DMS 273 (cell line): ENCODE results near the gene MAP2K5.

Source experiments
- DNase-seq: peaks from one replicate; lab custom pipeline; 2025; ENCODE audit not compliant: unreplicated experiment; lab: John Stamatoyannopoulos, UW

Gene MAP2K5

GRCh38 chr15:67777773-67778172 lies 235.3 kb downstream of the MAP2K5 start:
- no peak for DNase-seq

GRCh38 chr15:67778968-67779548 lies 236.6 kb downstream of the MAP2K5 start:
- DNase-seq, result no peak

GRCh38 chr15:67779549-67780111 lies 237.1 kb downstream of the MAP2K5 start:
- no peak for DNase-seq

- no peak for DNase-seq
Measured at GRCh38 chr15:67781061-67781460, 238.6 kb downstream of the MAP2K5 start.

GRCh38 chr15:67781907-67782690 lies 239.6 kb downstream of the MAP2K5 start:
- DNase-seq, result no peak

- DNase-seq, result no peak
Measured at GRCh38 chr15:67782691-67782991, 240.1 kb downstream of the MAP2K5 start.

- DNase-seq, result peak; percentile 67
Measured at GRCh38 chr15:67783303-67783702, 240.8 kb downstream of the MAP2K5 start.

GRCh38 chr15:67784090-67784781 lies 241.7 kb downstream of the MAP2K5 start:
- peak; percentile 15 for DNase-seq

- no peak for DNase-seq
Measured at GRCh38 chr15:67784856-67785430, 242.4 kb downstream of the MAP2K5 start.

GRCh38 chr15:67785431-67785830 lies 242.9 kb downstream of the MAP2K5 start:
- no peak for DNase-seq

- DNase-seq, result no peak
Measured at GRCh38 chr15:67786646-67787045, 244.1 kb downstream of the MAP2K5 start.

GRCh38 chr15:67788986-67789385 lies 246.5 kb downstream of the MAP2K5 start:
- DNase-seq, result no peak

GRCh38 chr15:67790610-67791319 lies 248.3 kb downstream of the MAP2K5 start:
- DNase-seq, result no peak

GRCh38 chr15:67792250-67792942 lies 249.9 kb downstream of the MAP2K5 start:
- DNase-seq, result no peak

- no peak for DNase-seq
Measured at GRCh38 chr15:67794832-67795574, 252.5 kb downstream of the MAP2K5 start.

GRCh38 chr15:67796196-67797127 lies 254.0 kb downstream of the MAP2K5 start:
- no peak for DNase-seq

- DNase-seq, result no peak
Measured at GRCh38 chr15:67799801-67800205, 257.3 kb downstream of the MAP2K5 start.

- no peak for DNase-seq
Measured at GRCh38 chr15:67801142-67801541, 258.6 kb downstream of the MAP2K5 start.
